Fibroblast of pulmonary artery (primary cell): ENCODE data around the gene PRELID3B.
A peak's percentile ranks its signal among the peaks of the same experiment; 100 is the strongest.
"Not testable (repeated sequence)": the region's sequence is repeated elsewhere in the genome, so short reads cannot be mapped to it uniquely, and the experiment has no call there.

Source experiments
- DNase-seq: peaks from one replicate; pipeline ENCODE4 v3.0.0-alpha.2; 2010; ENCODE audit warnings: low read depth
- H3K4me3 ChIP-seq: replicated peaks from 2 replicates; pipeline ENCODE4 v1.5.1; 2011; ENCODE audit warnings: low read depth, mild to moderate bottlenecking, control low read depth, low read length, moderate library complexity
- TF ChIP-seq, protein P1 (sequence below): IDR thresholded peaks from 2 replicates; pipeline ENCODE4 v1.5.1; 2011; ENCODE audit warnings: mild to moderate bottlenecking, control low read depth, low read length, inconsistent platforms; ENCODE audit errors: missing control alignments

PRELID3B gene

DNA sequence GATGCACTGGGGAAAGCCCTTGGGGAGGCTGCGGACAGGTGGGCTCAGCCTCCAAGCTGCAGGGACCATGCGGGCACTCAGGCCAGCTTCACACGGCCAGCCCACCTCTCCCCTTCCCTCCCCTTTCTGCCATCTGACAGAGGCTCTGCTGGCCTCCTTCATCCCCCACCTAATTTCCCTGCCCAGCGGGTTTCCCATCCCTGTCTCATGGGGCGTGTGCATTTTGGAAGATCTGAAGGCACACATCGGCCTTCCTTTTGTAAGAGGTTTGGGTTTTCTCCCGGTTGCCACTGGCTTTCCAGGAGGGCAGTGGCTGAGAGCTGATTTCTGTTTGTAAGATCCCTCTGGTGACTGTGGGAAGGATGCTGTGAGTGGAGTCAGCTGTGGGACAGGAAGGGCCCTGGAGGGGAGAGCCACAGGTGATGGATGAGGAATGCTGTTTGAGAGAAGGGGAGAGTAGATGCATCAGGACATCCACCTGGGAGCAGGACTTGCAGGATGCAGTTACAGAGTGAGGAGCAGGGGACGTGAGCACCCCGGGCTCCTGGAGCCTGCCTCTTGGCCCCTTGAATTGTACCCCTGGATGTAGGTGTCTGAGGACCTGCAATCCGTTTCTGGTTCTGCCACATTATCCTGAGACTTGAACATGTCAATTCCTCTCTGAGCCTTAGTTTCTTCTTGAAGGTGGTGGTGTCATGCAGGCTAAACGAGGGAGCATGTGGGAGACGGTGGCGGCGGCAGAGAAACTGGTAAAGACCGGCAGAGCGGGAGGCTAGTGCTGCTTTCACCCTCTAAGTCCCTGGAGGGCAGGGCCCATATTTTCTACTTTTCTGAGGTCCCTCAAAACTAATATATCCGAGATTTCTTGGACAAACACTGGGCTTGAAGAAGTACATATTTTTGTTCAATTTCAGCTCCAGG is 29.3 kb downstream of the PRELID3B start:
- no peak overlapping the region for H3K4me3 ChIP-seq
- no peak for DNase-seq
- TF ChIP-seq, protein P1, sequence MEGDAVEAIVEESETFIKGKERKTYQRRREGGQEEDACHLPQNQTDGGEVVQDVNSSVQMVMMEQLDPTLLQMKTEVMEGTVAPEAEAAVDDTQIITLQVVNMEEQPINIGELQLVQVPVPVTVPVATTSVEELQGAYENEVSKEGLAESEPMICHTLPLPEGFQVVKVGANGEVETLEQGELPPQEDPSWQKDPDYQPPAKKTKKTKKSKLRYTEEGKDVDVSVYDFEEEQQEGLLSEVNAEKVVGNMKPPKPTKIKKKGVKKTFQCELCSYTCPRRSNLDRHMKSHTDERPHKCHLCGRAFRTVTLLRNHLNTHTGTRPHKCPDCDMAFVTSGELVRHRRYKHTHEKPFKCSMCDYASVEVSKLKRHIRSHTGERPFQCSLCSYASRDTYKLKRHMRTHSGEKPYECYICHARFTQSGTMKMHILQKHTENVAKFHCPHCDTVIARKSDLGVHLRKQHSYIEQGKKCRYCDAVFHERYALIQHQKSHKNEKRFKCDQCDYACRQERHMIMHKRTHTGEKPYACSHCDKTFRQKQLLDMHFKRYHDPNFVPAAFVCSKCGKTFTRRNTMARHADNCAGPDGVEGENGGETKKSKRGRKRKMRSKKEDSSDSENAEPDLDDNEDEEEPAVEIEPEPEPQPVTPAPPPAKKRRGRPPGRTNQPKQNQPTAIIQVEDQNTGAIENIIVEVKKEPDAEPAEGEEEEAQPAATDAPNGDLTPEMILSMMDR: no peak

DNA sequence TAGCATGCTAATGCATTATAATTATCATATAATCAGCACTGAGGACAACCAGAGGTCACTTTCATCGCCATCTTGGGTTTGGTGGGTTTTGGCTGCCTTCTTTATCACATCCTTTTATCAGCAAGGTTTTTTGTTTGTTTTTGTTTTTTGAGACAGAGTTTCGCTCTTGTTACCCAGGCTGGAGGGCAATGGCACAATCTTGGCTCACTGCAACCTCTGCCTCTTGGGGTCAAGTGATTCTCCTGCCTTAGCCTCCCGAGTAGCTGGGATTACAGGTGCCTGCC is 30.8 kb downstream of the PRELID3B start:
- DNase-seq, H3K4me3 ChIP-seq: not testable (repeated sequence)

DNA sequence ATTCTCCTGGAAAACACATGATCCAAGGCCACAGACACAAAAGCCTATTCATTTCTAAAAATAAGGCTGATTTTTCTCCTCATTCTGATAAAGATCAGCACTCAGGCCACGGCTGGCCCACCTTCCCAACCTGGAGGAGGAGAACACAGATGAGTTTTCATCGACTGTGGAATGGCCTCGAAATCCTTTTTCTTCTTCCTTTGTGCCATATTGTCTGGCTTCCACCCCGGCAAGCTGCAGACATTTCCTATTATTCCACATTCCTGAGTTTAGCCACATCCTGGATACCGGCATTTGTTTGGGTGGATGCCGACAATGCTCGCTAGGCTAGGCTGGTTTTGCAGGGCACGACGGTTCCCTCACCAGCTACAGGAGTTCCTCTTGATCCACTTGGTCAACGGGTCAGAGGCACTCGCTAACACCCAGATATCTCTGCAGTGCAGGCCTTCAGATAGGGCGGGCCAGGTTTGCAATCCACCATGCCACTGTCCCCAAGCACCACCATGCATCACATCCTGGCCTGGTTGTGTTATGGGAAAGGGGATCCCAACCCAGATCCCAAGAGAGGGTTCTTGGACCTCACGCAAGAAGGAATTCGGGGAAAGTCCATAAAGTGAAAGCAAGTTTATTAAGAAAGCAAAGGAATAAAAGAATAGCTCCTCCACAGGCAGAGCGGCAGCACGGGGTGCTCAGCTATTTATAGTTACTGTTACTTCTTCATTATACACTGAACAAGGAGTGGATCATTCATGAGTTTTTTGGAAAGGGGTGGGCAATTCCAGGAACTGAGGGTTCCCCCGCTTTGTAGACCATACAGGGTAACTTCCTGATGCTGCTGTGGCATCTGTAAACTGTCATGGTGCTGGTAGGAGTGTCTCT is 31.4 kb downstream of the PRELID3B start:
- TF ChIP-seq, protein P1: no peak
- H3K4me3 ChIP-seq: no peak overlapping the region
- DNase-seq: peak; percentile 93

DNA sequence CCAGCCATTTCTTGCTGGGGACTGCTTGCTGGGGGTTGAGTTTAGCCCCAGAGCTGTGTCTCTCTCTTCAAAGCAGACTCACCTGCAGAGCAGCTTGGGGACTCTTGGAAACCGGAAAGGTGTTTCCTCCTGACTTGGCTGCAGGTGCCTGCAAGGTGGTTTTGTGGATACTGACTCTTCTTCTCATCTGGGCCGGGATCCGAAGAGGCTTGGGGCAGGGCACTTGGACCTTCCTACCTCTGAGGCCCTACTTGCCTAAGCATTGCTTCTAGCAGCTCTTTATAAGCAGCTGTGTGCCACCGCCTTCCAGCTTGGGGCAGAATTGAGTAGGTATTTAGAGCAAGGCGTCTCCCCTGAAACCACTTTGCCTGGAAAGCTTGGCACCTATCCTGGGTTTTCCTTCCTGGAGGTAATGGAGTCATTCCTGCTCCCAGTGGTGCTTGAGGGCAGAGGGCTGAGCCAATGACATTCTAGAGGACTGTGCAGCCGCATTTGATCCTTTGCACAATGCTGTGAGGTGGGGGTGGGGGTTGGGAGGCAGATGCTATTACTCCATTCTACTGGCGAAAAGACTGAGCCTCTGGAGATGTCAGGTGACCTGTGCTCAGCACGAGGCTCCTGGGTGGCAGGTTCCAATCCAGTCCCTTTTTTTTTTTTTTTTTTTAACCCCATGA is 32.1 kb downstream of the PRELID3B start:
- no peak overlapping the region for H3K4me3 ChIP-seq
- peak; percentile 13 for DNase-seq
- TF ChIP-seq, protein P1: no peak

DNA sequence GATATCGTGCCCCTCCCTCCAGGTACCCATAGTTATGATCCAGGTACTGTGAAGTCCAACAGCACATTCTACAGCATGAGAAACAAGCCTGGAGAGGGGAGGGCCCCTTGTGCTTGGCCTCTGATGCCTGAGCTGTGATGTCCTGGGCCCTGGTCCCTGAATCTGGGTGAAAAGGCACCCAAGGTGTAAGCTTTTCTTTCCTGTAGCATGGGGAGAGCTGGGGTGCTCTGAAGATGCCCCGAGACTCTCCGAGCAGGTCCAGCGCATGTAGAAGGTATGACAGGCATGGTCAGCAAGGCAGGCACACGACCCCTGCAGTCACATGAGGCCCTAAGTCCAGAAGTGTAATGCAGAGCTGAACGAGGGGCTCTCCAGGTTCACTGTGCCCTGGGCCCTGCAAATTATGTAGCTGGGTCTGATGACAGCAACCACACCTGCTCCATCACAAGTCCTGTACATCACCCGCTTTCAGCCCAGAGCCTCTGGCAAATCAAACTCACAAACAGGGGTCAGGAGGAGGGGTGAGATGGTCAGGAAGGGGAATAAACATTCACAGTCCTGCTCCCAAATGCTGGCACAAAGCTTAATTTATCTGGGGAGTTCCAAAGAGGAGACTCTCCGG is 33.8 kb downstream of the PRELID3B start:
- TF ChIP-seq, protein P1: no peak
- H3K4me3 ChIP-seq: no peak overlapping the region
- no peak for DNase-seq

DNA sequence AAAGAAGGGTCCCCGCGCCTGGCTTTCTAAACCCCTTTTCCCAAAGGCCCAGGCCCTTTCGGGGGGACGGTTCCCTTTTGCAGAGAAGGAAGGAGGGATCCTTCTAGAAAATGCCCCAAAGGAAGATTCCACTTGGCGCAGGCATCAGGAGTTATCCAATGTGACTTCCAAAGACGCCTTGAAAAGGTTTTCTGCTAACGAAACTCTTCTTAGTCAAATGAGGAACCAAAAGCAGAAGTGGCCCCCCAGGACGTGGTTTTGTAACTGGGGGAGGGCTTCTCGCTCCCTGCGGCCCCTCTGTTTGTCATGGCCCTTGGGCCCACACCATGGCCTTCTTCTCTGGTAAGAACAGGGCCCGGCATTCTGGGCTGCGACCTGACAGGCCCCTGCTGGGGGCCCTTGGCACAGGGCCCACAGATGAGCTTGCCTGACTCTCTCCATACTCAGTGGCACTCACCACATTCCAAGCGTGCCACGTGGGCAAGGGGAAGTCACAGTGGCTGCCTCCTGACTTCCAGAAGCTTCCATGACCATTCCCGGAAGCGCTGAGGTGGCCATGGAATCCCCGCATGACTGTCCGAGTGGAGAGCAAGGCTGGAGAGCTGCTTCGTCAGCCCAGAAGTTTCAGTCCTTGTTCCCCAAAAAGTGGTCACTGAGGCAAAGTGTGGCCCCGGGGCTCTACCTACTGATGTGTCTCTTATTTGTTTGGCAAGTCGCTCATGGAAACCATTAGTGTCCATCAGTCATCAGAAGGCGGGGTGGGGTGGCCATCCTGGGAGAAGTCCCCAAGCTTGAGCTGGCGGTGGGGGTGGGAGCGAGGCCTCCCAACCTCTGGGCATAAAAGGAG is 34.7 kb downstream of the PRELID3B start:
- TF ChIP-seq, protein P1: no peak
- H3K4me3 ChIP-seq: peak overlapping the region; percentile 17
- no peak for DNase-seq
